K562 (cell line): ENCODE measurements around the gene NEDD9. TPM values are rescaled to one million over a fixed set of nuclear protein-coding genes. Genes with fewer than 3 reads are reported as not detected.

Experiments
- ATAC-seq: fragments of 200-7000 bp; cut with Tn5 transposase; 3 replicates; pipeline ENCODE4 v1.9.1; 2020; ENCODE audit warnings: moderate library complexity
- BruUV-seq: library from RNA; stranded (reverse); fragments of 400-500 nt; replicated peaks from 2 replicates; lab custom pipeline; 2021; lab: Mats Ljungman, UMichigan
- CTCF ChIA-PET: fragments of 300-600 bp; formaldehyde crosslinking; extraction: SDS; loops from one replicate; lab custom pipeline; 2021; ENCODE audit warnings: low intra/inter-chr PET ratio; lab: Yijun Ruan, JAX
- POLR2A ChIA-PET: fragments of 300-600, 350-650 bp; sonication (Branson Sonifier 250); formaldehyde crosslinking; extraction: SDS; loops from one replicate; lab custom pipeline; 2021; ENCODE audit warnings: antibody characterized with exemption, inconsistent platforms; lab: Yijun Ruan, JAX
- DNase-seq, 4 experiments: peaks; one replicate each; pipeline versions ENCODE4 v3.0.0 to v3.0.0-alpha.2; 2011 to 2018; ENCODE audit warnings: low spot score in 3 of 4, mixed read lengths in 3 of 4; ENCODE audit errors: extremely low read depth in 1 of 4
- FAIRE-seq: peaks from 2 replicates; lab custom pipeline; 2011; peaks lifted over from hg19 to GRCh38; lab: Jason Lieb, UNC
- H2AFZ ChIP-seq: 2 replicates; pipeline ENCODE4 v1.6.0; 2011; ENCODE audit warnings: low read depth, low read length, control low read depth, inconsistent platforms
- H3K27ac ChIP-seq: fragments of 200-600 bp; 3 replicates; pipeline ENCODE4 v1.8.0; 2011; ENCODE audit warnings: low read depth, mild to moderate bottlenecking, control low read depth, inconsistent platforms, low read length, moderate library complexity, mixed read lengths; ENCODE audit errors: extremely low read depth
- H3K27me3 ChIP-seq, 2 experiments: fragments of 300-600 bp in 1 of 2; 2 replicates in 1 of 2; 3 replicates in 1 of 2; pipeline versions ENCODE4 v1.6.0 to v1.8.0; 2011; ENCODE audit warnings: inconsistent platforms in 2 of 2, low read length in 2 of 2, mild to moderate bottlenecking in 1 of 2, mixed read lengths in 1 of 2, moderate library complexity in 1 of 2; ENCODE audit not compliant: control insufficient read depth in 2 of 2, insufficient read depth in 2 of 2
- H3K36me3 ChIP-seq: fragments of 300-600 bp; 3 replicates; pipeline ENCODE4 v1.8.0; 2011; ENCODE audit warnings: mild to moderate bottlenecking, low read length, inconsistent platforms; ENCODE audit not compliant: control insufficient read depth, insufficient read depth
- H3K4me1 ChIP-seq, 2 experiments: fragments of 200-600 bp in 1 of 2; replicated peaks in 1 of 2; 2 replicates in 1 of 2; 3 replicates in 1 of 2; pipeline versions ENCODE4 v1.5.1 to v1.8.0; 2011; ENCODE audit warnings: inconsistent platforms in 2 of 2, low read length in 2 of 2, mild to moderate bottlenecking in 1 of 2, mixed read lengths in 1 of 2, moderate library complexity in 1 of 2; ENCODE audit not compliant: control insufficient read depth in 2 of 2, insufficient read depth in 2 of 2
- H3K4me2 ChIP-seq: 2 replicates; pipeline ENCODE4 v1.6.1; 2011; ENCODE audit warnings: low read length, control low read depth, inconsistent platforms, mixed read lengths; ENCODE audit not compliant: insufficient read depth
- H3K4me3 ChIP-seq: fragments of 200-600 bp; sonication (generic), shearing (Covaris generic); 2 replicates; pipeline ENCODE4 v1.5.1; 2016; ENCODE audit warnings: control low read depth, inconsistent platforms
- H3K79me2 ChIP-seq: fragments of 200-600 bp; 3 replicates; pipeline ENCODE4 v1.8.0; 2011; ENCODE audit warnings: low read length, inconsistent platforms; ENCODE audit not compliant: control insufficient read depth, insufficient read depth
- H3K9ac ChIP-seq, 2 experiments: 2 replicates each; pipeline versions ENCODE4 v1.6.0 to v1.6.1; 2011; ENCODE audit warnings: low read depth in 2 of 2, low read length in 2 of 2, control low read depth in 1 of 2, inconsistent platforms in 1 of 2, mild to moderate bottlenecking in 1 of 2, mixed read lengths in 1 of 2; ENCODE audit not compliant: insufficient read depth in 1 of 2
- H3K9me1 ChIP-seq: one replicate; pipeline ENCODE4 v1.6.0; 2011; ENCODE audit warnings: inconsistent platforms, mild to moderate bottlenecking, low read length, moderate library complexity; ENCODE audit not compliant: control insufficient read depth, insufficient read depth
- H3K9me3 ChIP-seq: replicated peaks from 2 replicates; pipeline ENCODE4 v1.5.1; 2011; ENCODE audit warnings: low read depth, low read length, inconsistent platforms; ENCODE audit not compliant: control insufficient read depth, insufficient read depth
- H4K20me1 ChIP-seq: replicated peaks from 2 replicates; pipeline ENCODE4 v1.6.1; 2011; ENCODE audit warnings: low read length, inconsistent platforms, mixed read lengths; ENCODE audit not compliant: control insufficient read depth, insufficient read depth
- DMBX1 ChIP-seq: fragments of 250-450 bp; sonication (Bioruptor Pico); IDR thresholded peaks from 2 replicates; pipeline ENCODE4 v1.8.0; 2022; ENCODE audit warnings: inconsistent platforms, mild to moderate bottlenecking, moderate library complexity, borderline replicate concordance
- ESRRA ChIP-seq: fragments of 450-650 bp; IDR thresholded peaks from 2 replicates; pipeline ENCODE4 v1.6.1; 2014; ENCODE audit warnings: low read depth, mild to moderate bottlenecking, moderate library complexity, borderline replicate concordance
- FOS ChIP-seq: IDR thresholded peaks from 3 replicates; pipeline ENCODE4 v1.6.1; 2011; ENCODE audit not compliant: insufficient read length; ENCODE audit errors: extremely low read depth
- FOXK1 ChIP-seq: sonication (generic); formaldehyde crosslinking; IDR thresholded peaks from 2 replicates; pipeline ENCODE4 v1.8.0; 2022; ENCODE audit warnings: missing genetic modification reagents, mild to moderate bottlenecking, borderline replicate concordance
- GATA2 ChIP-seq: sonication (generic); formaldehyde crosslinking; IDR thresholded peaks from 2 replicates; pipeline ENCODE4 v1.4.0; 2020; ENCODE audit warnings: mild to moderate bottlenecking, missing genetic modification reagents
- HNRNPH1 ChIP-seq: fragments of 200-400 bp; formaldehyde crosslinking; optimal IDR thresholded peaks from 2 replicates; pipeline ENCODE3; 2017; ENCODE audit warnings: low read depth, mild to moderate bottlenecking, low read length, moderate library complexity
- MAZ ChIP-seq, 2 experiments: fragments of 450-650 bp in 1 of 2; sonication (generic) in 1 of 2; formaldehyde crosslinking; IDR thresholded peaks in 1 of 2; conservative IDR thresholded peaks in 1 of 2; 2 replicates each; pipeline versions ENCODE4 v1.4.0 to v1.5.0; 2020; ENCODE audit warnings: mild to moderate bottlenecking in 1 of 2, missing genetic modification reagents in 1 of 2
- POLR2H ChIP-seq: IDR thresholded peaks from 2 replicates; pipeline ENCODE4 v1.6.1; 2016; ENCODE audit warnings: missing genetic modification characterization, low read depth, mild to moderate bottlenecking, control low read depth, missing compliant biosample characterization, moderate library complexity
- SNIP1 ChIP-seq: fragments of 450-650 bp; IDR thresholded peaks from 2 replicates; pipeline ENCODE4 v1.7.1; 2017; ENCODE audit warnings: low read depth, mild to moderate bottlenecking
- TRIM24 ChIP-seq, 2 experiments: fragments of 450-650 bp; IDR thresholded peaks; 2 replicates each; pipeline ENCODE4 v1.6.1; 2016
- ZEB2 ChIP-seq: fragments of 450-650 bp; IDR thresholded peaks from 2 replicates; pipeline ENCODE4 v1.6.1; 2016
- ZMIZ1 ChIP-seq, 2 experiments: fragments of 150-350 bp in 1 of 2; IDR thresholded peaks; 2 replicates each; pipeline ENCODE4 v1.6.1; 2012 to 2016; ENCODE audit warnings: low read depth in 2 of 2, low read length in 2 of 2, mild to moderate bottlenecking in 1 of 2, moderate library complexity in 1 of 2
- ZNF212 ChIP-seq: fragments of 450-650 bp; formaldehyde crosslinking; IDR thresholded peaks from 2 replicates; pipeline ENCODE4 v1.4.0; 2020; ENCODE audit warnings: mild to moderate bottlenecking
- ZNF316 ChIP-seq: fragments of 450-650 bp; IDR thresholded peaks from 2 replicates; pipeline ENCODE4 v1.6.1; 2016
- ZNF398 ChIP-seq: fragments of 250-450 bp; sonication (Bioruptor Pico); IDR thresholded peaks from 2 replicates; pipeline ENCODE4 v1.8.0; 2021; ENCODE audit warnings: moderate library complexity, mild to moderate bottlenecking, inconsistent platforms
- ZNF561 ChIP-seq: fragments of 450-650 bp; formaldehyde crosslinking; conservative IDR thresholded peaks from 2 replicates; pipeline ENCODE4 v1.4.0; 2020; ENCODE audit warnings: mild to moderate bottlenecking, moderate library complexity
- WGBS: fragments of 100-300 bp; shearing (Covaris generic); methylation state at CpG from one replicate; pipeline ENCODE4 v1.1.6; 2016; ENCODE audit warnings: low coverage, mixed read lengths; ENCODE audit not compliant: insufficient coverage; ENCODE audit errors: missing lambda C conversion rate; 5-methylcytosine and 5-hydroxymethylcytosine counted together
- in situ Hi-C: fragments of 300-500 bp; cut with MboI; formaldehyde crosslinking; loops from 4 replicates; pipeline ENCODE4 v1.15.0; 2018; ENCODE audit warnings: inconsistent platforms, mixed read lengths
- intact Hi-C: fragments of 100-400 bp; cut with micrococcal nuclease; formaldehyde crosslinking; loops from 2 replicates; pipeline ENCODE4 v1.14.2; 2022
- polyA plus RNA-seq, 8 experiments: library from polyadenylated mRNA; depleted of rRNA in 4 of 8; stranded (reverse) in 5 of 8; unstranded in 3 of 8; fragments of >200 nt; fragmentation: Nextera tagmentation in 2 of 8; fragmentation: Illumina TruSeq in 1 of 8; extraction: Ambion mirVana in 2 of 8; extraction: Trizol in 1 of 8; gene quantifications; 2 replicates each; pipeline versions ENCODE4 v1.2.1 to v1.2.3, GENCODE V29; 2011 to 2014; ENCODE audit warnings: inconsistent platforms in 1 of 8, missing spikeins in 1 of 8
- total RNA-seq, 7 experiments: library from RNA; depleted of rRNA in 6 of 7; stranded (reverse); fragments of >200 nt in 6 of 7; fragmentation: Illumina TruSeq in 2 of 7; extraction: Trizol in 2 of 7; gene quantifications; 2 replicates each; pipeline versions ENCODE4 v1.2.1 to v1.2.3, GENCODE V29; 2011 to 2021; ENCODE audit warnings: low replicate concordance in 1 of 7
- TF ChIP-seq, protein P1 (sequence below): sonication (generic); formaldehyde crosslinking; IDR thresholded peaks from 2 replicates; pipeline ENCODE4 v1.5.0; 2020; ENCODE audit warnings: missing genetic modification reagents

Gene NEDD9
- total and polyA plus RNA-seq, 9 of the 15 experiments (the other 6 are each of a cell fraction or from before 2014, with no cell fraction given): 0.04 to 0.18 (median 0.15) TPM; not detected in 6

DNA sequence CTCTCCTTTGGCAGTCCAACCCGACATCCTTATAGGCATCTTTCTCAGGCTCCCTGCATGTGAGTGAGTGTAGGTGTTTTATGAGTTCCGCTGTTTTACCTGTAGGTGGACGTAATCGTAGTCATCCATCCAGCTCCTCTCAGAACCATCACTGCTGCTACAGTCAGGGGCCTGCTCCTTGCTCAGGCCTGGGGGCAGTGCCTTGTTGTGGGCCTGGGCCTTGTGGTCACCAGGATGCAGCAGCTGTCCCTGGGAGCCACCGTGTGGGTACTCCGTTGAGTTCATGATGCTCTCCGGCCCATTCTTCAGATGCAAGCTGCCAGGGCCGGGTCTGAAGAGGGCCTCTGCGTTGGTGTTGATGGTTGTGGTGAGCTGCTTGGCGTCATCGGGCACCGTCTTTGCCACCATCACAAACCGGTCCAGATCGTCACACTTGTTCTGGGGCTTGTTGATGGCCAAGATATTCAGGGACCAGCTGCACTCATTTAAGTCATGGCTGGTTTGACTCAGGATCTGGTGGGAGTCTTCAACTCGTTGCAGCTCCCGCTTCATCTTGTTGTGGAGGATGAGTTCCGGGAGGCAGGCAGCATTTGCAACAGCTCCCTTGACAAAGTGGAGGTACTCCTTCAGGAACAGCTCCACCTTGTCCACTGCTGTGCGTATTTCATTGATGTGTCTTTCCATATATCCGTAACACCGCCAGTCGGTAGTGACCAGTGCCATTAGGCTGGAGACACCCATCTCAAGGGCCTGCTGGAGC, 42.4 kb downstream of the NEDD9 start:
- H3K36me3 ChIP-seq: no peaks in the 10 kb centered on the region
- DNase-seq (no peak), ATAC-seq (no peak), FAIRE-seq (no peak)
- 2% methylated on average over 21 of the region's 21 CpGs for WGBS
- H3K4me2 ChIP-seq: no peak overlapping the region
- H4K20me1 ChIP-seq: no peaks in the 10 kb centered on the region
- no peaks in the 10 kb centered on the region for H3K79me2 ChIP-seq
- ChIA-PET CTCF (no interaction called here), POLR2A (interaction anchor here (0.7 to 1.4 kb wide), 4 partner anchors 15 to 298 kb away, joined by 3 to 6 read pairs (median 3); no protein-coding TSS in a partner anchor)
- no peaks in the 10 kb centered on the region for H3K9me1 ChIP-seq
- peaks cover 29 to 40% of the 10 kb centered on the region in 2 experiments for H3K27me3 ChIP-seq
- no TSS peak for BruUV-seq
- no peaks in the 10 kb centered on the region; a peak in 1 of 5 replicates for H3K4me1 ChIP-seq
- in situ Hi-C loops: no loop called here
- H2AFZ ChIP-seq: no peak overlapping the region
- H3K4me3 ChIP-seq: no peak overlapping the region
- no peaks in the 10 kb centered on the region for H3K9me3 ChIP-seq
- no peak overlapping the region for H3K27ac ChIP-seq
- intact Hi-C loops: no loop called here
- no peak overlapping the region for H3K9ac ChIP-seq
- no peak for TF ChIP-seq ZEB2
- TF ChIP-seq, protein P1, sequence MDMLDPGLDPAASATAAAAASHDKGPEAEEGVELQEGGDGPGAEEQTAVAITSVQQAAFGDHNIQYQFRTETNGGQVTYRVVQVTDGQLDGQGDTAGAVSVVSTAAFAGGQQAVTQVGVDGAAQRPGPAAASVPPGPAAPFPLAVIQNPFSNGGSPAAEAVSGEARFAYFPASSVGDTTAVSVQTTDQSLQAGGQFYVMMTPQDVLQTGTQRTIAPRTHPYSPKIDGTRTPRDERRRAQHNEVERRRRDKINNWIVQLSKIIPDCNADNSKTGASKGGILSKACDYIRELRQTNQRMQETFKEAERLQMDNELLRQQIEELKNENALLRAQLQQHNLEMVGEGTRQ: no peak
- no peak for TF ChIP-seq ZMIZ1 (IDR thresholded peaks at IDR 0.05; ENCODE audit: low read depth in 2 of 2, low read length in 2 of 2)
- TF ChIP-seq ZNF212 (CRISPR knock-in tag): no peak
- TF ChIP-seq DMBX1 (CRISPR knock-in tag): no peak
- TF ChIP-seq FOXK1 (CRISPR knock-in tag): no peak
- no peak for TF ChIP-seq FOS
- no peak for TF ChIP-seq ZNF316
- TF ChIP-seq TRIM24 (IDR thresholded peaks at IDR 0.05): no peak
- TF ChIP-seq ZNF398 (CRISPR knock-in tag): no peak
- no peak for TF ChIP-seq ESRRA
- TF ChIP-seq MAZ (CRISPR knock-in tag; conservative IDR thresholded peaks at IDR 0.05 in 1 of 2, IDR thresholded peaks at IDR 0.05 in 1 of 2): no peak
- TF ChIP-seq ZNF561: no peak
- no peak for TF ChIP-seq GATA2
- TF ChIP-seq HNRNPH1: no peak
- TF ChIP-seq POLR2H (tag): no peak
- TF ChIP-seq SNIP1: no peak
